Panc1 (cell line): Measurements from ENCODE around the gene LMTK2. TPM values are rescaled to one million over a fixed set of nuclear protein-coding genes. Genes with fewer than 3 reads are reported as not detected.

Source experiments
- ATAC-seq: fragments of 200-7000 bp; cut with Tn5 transposase; 2 replicates; pipeline ENCODE4 v1.9.1; 2020; ENCODE audit warnings: mild to moderate bottlenecking, moderate library complexity
- BruUV-seq: library from RNA; stranded (reverse); fragments of 400-500 nt; replicated peaks from 2 replicates; lab custom pipeline; 2021; lab: Mats Ljungman, UMichigan
- CTCF ChIA-PET: fragments of 300-600 bp; sonication (Branson Sonifier 250); formaldehyde crosslinking; loops from one replicate; lab custom pipeline; 2022; ENCODE audit warnings: antibody characterized with exemption; lab: Charles Lee
- POLR2A ChIA-PET: fragments of 300-600 bp; sonication (Branson Sonifier 250); formaldehyde crosslinking; loops from one replicate; lab custom pipeline; 2022; ENCODE audit warnings: antibody characterized with exemption; lab: Charles Lee
- DNase-seq: peaks from one replicate; pipeline ENCODE4 v3.0.0-alpha.2; 2010; ENCODE audit warnings: low read depth, low spot score
- H3K27ac ChIP-seq: 2 replicates; pipeline ENCODE4 v1.5.1; 2011; ENCODE audit warnings: mild to moderate bottlenecking, low read length, inconsistent platforms
- H3K27me3 ChIP-seq: fragments of 200-500 bp; sonication (Bioruptor generic); 2 replicates; pipeline ENCODE4 v1.6.0; 2014; ENCODE audit warnings: low read length, inconsistent platforms; ENCODE audit not compliant: control insufficient read depth, insufficient read depth
- H3K36me3 ChIP-seq: fragments of 200-500 bp; sonication (Bioruptor generic); 2 replicates; pipeline ENCODE4 v1.5.1; 2014; ENCODE audit warnings: inconsistent platforms, mild to moderate bottlenecking, low read length, moderate library complexity; ENCODE audit not compliant: control insufficient read depth, insufficient read depth
- H3K4me1 ChIP-seq: 2 replicates; pipeline ENCODE4 v1.5.1; 2011; ENCODE audit warnings: inconsistent platforms, mild to moderate bottlenecking, low read length, moderate library complexity; ENCODE audit not compliant: control insufficient read depth, insufficient read depth
- H3K4me3 ChIP-seq, 2 experiments: 2 replicates each; pipeline ENCODE4 v1.5.1; 2011 to 2012; ENCODE audit warnings: low read depth in 2 of 2, low read length in 2 of 2, mild to moderate bottlenecking in 2 of 2, inconsistent platforms in 1 of 2, moderate library complexity in 1 of 2
- H3K9me3 ChIP-seq: fragments of 200-500 bp; sonication (Bioruptor generic); 2 replicates; pipeline ENCODE4 v1.5.1; 2014; ENCODE audit warnings: low read depth, mild to moderate bottlenecking, inconsistent platforms, low read length, moderate library complexity; ENCODE audit not compliant: control insufficient read depth, insufficient read depth
- POLR2AphosphoS5 ChIP-seq: IDR thresholded peaks from 2 replicates; pipeline ENCODE4 v1.6.1; 2012; ENCODE audit warnings: mild to moderate bottlenecking, low read depth, low read length, moderate library complexity
- REST ChIP-seq, 2 experiments: IDR thresholded peaks; 2 replicates each; pipeline ENCODE4 v1.6.1; 2011 to 2012; ENCODE audit warnings: low read depth in 2 of 2, control low read depth in 1 of 2, low read length in 1 of 2, mild to moderate bottlenecking in 1 of 2, moderate library complexity in 1 of 2; ENCODE audit not compliant: insufficient read depth in 1 of 2
- SIN3A ChIP-seq: IDR thresholded peaks from 2 replicates; pipeline ENCODE4 v1.6.1; 2012; ENCODE audit warnings: low read depth, mild to moderate bottlenecking, low read length, moderate library complexity, borderline replicate concordance; ENCODE audit not compliant: insufficient read depth
- TCF7L2 ChIP-seq: IDR thresholded peaks from 2 replicates; pipeline ENCODE4 v1.6.1; 2011; ENCODE audit warnings: mild to moderate bottlenecking, low read depth, low read length, inconsistent platforms
- in situ Hi-C: cut with HindIII; loops from 2 replicates; pipeline ENCODE4 v1.10.0; 2016; ENCODE audit warnings: low sequenced_read_pairs, low pct_unique_long_range_greater_than_20kb
- intact Hi-C: fragments of 100-400 bp; cut with micrococcal nuclease; formaldehyde crosslinking; loops from one replicate; pipeline ENCODE4 v1.10.0; 2022; ENCODE audit not compliant: unreplicated experiment
- total RNA-seq: library from RNA; stranded (reverse); gene quantifications from one replicate; pipeline ENCODE4 v1.2.1, GENCODE V29; 2021; ENCODE audit not compliant: unreplicated experiment
- TF ChIP-seq, protein P1 (sequence below): fragments of 450-650 bp; IDR thresholded peaks from 2 replicates; pipeline ENCODE4 v1.5.1; 2017; ENCODE audit warnings: mild to moderate bottlenecking

The LMTK2 gene
- total RNA-seq, 1 experiment from 2014 or later = 25.4 TPM

DNA sequence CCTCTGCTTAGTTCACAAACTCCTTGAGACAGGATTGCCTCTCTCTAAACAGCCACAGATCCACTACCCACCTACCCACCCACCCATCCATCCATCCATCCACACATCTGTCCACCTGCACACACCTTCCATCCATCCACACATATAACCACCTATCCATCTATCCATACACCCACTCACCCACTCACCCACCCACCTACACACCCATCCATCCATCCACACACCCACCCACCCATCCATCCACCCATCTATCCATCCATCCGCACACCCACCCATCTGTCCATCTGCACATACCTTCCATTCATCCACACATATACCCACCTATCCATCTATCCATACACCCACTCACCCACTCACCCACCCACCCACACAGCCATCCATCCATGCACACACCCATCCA, 135.7 kb downstream of the LMTK2 start:
- H3K27me3 ChIP-seq = no peaks in the 10 kb centered on the region
- H3K4me3 ChIP-seq = no peak overlapping the region
- ChIA-PET CTCF (no interaction called here), POLR2A (no interaction called here)
- intact Hi-C loops = no loop called here
- H3K36me3 ChIP-seq = no peaks in the 10 kb centered on the region
- BruUV-seq = no TSS peak
- in situ Hi-C loops = no loop called here
- H3K4me1 ChIP-seq = no peaks in the 10 kb centered on the region
- no peak overlapping the region for H3K27ac ChIP-seq
- TF ChIP-seq, protein P1, sequence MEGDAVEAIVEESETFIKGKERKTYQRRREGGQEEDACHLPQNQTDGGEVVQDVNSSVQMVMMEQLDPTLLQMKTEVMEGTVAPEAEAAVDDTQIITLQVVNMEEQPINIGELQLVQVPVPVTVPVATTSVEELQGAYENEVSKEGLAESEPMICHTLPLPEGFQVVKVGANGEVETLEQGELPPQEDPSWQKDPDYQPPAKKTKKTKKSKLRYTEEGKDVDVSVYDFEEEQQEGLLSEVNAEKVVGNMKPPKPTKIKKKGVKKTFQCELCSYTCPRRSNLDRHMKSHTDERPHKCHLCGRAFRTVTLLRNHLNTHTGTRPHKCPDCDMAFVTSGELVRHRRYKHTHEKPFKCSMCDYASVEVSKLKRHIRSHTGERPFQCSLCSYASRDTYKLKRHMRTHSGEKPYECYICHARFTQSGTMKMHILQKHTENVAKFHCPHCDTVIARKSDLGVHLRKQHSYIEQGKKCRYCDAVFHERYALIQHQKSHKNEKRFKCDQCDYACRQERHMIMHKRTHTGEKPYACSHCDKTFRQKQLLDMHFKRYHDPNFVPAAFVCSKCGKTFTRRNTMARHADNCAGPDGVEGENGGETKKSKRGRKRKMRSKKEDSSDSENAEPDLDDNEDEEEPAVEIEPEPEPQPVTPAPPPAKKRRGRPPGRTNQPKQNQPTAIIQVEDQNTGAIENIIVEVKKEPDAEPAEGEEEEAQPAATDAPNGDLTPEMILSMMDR = no peak
- TF ChIP-seq POLR2AphosphoS5 (no peak), REST (IDR thresholded peaks at IDR 0.05; ENCODE audit: insufficient read depth in 1 of 2, low read depth in 2 of 2, low read length in 1 of 2) (no peak), SIN3A (no peak), TCF7L2 (no peak)
- ATAC-seq (no peak), DNase-seq (no peak)
- H3K9me3 ChIP-seq = no peaks in the 10 kb centered on the region

GRCh38 chr7:98242934-98243333, 136.3 kb downstream of the LMTK2 start:
- ChIA-PET POLR2A (no interaction called here), CTCF (no interaction called here)
- Histone ChIP-seq H3K4me1 (no peaks in the 10 kb centered on the region), H3K36me3 (no peaks in the 10 kb centered on the region), H3K27ac (no peak overlapping the region), H3K4me3 (no peak overlapping the region), H3K9me3 (no peaks in the 10 kb centered on the region), H3K27me3 (no peaks in the 10 kb centered on the region)
- DNase-seq = no peak
- in situ Hi-C loops (no loop called here), intact Hi-C loops (no loop called here)
- no peak for ATAC-seq
- no TSS peak for BruUV-seq
- TF ChIP-seq POLR2AphosphoS5 (no peak), REST (IDR thresholded peaks at IDR 0.05; ENCODE audit: insufficient read depth in 1 of 2, low read depth in 2 of 2, low read length in 1 of 2) (no peak), TCF7L2 (no peak)
- TF ChIP-seq, protein P1 = no peak
